ENCODE results near the gene OR1G1.
"Not testable (repeated sequence)": the region's sequence is repeated elsewhere in the genome, so short reads cannot be mapped to it uniquely, and the experiment has no call there.

Gene OR1G1

GRCh38 chr17:3127451-3127850 lies at the start of gene OR1G1:
OR1G1 (minus strand) TSS chr17:3127551; CDS start chr17:3127551, 0 bp downstream.
- no peak for DNase-seq (ENCODE audit: low read depth in 1 of 2, low spot score in 1 of 2)

- DNase-seq (ENCODE audit: low read depth in 1 of 2, low spot score in 1 of 2), result no peak
Measured at GRCh38 chr17:3167574-3167973, 40.2 kb upstream of the OR1G1 start.

GRCh38 chr17:3157218-3157617 lies 29.9 kb upstream of the OR1G1 start:
- DNase-seq (ENCODE audit: low read depth in 1 of 2, low spot score in 1 of 2), result no peak

- not testable (repeated sequence) for DNase-seq (ENCODE audit: low read depth in 1 of 2, low spot score in 1 of 2)
Measured at GRCh38 chr17:3137494-3137893, 10.1 kb upstream of the OR1G1 start.

GRCh38 chr17:3104322-3104721 lies 23.0 kb downstream of the OR1G1 start, which contains the start of gene OR1D2:
OR1D2 (minus strand) TSS chr17:3104422; CDS start chr17:3092996, 11,426 bp downstream.
- no peak for DNase-seq (ENCODE audit: low read depth in 1 of 2, low spot score in 1 of 2)

All from stimulated activated CD4-positive, alpha-beta T cell treated with anti-CD3 and anti-CD28 coated beads, Interleukin-15, amount 100 ng/mL, for 1 hour (primary cell).